Activated CD4-positive, CD25-positive, alpha-beta regulatory T cell treated with anti-CD3 and anti-CD28 coated beads, Interleukin-2, amount 50 U/mL, for 24 hours (primary cell): ENCODE results near the gene GRIFIN.
"Not testable (repeated sequence)": the region's sequence is repeated elsewhere in the genome, so short reads cannot be mapped to it uniquely, and the experiment has no call there.

Experiments
- ATAC-seq, 2 donors: fragments of 150-1000 bp; cut with Tn5 transposase; one replicate each; pipeline ENCODE4 v1.10.0; 2021; ENCODE audit warnings: mild to moderate bottlenecking in 1 of 2, moderate library complexity in 1 of 2

GRIFIN gene

DNA sequence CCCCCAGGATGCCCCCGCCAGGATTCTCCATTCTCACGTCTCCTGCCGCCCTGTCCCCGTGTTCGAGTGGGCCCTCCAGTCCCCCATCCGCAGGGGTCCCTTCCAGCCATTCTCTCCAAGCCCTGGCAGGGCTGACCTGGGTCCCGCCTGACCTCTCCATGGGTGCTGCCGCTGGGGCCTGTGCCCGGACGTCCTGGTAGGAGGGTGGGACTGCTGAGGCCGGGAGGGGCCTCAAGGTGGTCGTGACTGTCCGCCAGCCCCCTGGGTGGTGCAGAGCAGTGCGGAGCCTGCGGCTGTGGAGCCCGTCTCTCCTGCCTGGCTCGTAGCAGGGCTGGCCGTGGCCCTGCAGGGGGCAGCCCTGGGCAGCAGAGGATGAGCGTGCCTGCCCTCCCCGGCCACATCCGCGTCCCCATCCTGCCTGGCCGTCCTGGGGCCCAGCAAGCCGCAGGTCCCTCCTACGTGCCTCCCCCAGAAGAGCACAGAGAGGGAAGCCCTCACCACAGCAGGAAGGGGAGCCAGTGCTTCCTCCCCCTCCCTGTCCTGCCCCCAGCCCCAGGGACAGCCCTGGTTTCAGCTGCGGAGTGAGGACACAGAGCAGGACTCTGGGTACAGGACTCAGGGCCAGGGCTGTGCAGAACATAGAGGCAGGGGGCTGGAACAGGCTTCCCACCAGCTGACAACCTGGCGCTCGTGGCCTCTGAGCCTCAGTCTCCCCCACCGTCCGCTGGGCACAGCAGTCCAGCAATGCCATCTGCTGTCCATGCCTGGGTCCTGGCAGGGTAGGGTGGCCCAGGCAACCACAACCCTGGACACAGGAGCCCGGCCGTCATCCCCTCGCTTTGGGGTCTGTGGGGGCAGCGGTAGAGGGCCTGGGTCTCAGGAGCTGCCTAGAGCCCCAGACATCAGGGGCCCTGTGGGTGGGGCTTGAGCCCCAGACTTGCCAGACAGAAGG is 1.5 kb upstream of the GRIFIN start:
- ATAC-seq = peak; percentile 90 to 93

DNA sequence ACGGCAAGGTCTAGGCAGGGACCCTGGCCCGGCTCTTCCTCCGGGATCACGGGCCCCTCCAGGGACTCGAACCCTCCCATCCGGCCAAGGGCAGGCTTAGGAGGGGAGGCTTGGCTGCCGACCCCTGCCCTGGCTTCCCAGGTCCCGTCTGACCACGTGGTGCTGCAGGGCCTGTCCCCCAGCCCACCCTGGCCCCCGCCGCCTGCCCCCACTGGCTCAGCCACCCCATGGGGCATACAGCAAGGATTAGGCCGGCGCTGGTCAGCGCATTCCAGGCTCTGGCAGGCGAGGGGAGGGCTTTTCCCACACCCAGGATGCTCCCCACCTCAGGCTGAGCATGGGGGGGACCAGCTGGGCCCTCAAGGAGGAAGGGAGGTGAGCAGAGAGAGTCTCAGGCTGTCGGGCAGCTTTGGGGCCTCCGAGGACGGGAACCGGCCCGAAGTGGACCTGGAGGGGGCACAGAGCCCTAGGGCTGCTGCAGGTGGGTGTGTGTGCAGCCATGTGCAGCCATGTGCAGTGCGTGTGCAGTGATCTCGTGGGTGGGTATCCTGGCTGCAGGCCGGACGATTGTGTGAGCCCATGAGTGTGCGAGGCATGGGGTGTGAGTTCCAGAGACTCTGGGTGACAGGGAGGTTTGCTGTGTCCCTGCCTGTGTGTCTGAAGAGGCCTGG is 713 bp upstream of the GRIFIN start:
- ATAC-seq = no peak

DNA sequence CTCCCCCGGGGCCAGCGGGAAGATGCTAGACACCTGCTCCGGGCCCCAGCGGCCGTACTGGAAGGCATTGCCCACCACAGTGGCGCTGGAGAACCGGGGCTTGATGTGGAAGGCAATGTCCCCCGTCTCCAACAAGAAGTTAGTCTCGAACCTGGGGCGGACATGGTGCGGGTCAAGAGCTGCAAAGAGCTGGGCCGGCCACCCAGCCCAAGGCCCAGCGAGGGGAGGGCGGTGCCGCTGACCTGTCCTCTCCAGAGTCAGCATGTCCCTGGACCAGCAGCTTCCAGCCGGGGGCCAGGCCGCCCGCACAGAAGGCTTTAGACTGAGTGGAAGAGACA is 551 bp downstream of the GRIFIN start:
- ATAC-seq = no peak

DNA sequence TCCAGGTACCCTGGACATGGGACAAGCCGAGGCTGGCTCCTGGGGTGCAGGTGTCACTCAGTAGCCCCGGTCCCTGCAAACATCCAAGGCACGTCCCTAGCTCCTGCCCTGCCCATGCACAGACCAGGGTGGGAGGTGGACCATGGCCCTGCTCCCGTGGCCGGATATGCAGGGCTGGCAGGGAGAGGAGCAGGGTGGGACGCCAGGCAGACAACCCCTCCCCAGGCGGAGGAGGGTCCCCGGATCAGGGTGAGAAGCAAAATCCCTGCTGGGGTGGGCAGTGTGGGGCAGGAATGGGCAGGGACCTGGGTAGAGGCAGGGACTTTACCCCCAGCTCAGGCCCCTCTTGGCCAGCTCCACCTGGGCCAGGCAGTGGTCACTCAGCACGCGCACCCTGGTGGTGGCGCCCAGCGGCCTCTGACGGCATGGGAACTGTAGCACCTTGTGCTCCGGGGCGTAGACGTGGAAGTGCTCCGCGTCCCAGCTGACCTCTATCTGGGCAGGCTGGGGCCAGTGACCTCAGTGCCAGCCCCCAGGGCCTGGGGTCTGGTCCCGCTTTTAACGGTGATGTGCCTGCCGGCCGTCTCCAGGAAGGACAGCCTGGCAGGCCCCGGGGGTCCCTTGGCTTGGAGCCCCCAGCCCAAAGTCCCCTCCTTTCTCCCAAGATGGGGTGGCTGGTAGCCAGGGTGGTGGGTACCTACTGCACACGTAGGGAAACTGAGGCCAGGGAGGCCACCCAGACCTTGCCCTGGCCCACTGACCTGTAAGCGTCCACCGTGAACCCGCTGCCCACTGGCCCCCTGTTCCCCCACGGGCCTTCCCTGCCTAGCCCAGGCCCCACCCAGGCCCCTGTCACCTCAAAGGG is 1.2 kb downstream of the GRIFIN start:
- ATAC-seq = no peak

DNA sequence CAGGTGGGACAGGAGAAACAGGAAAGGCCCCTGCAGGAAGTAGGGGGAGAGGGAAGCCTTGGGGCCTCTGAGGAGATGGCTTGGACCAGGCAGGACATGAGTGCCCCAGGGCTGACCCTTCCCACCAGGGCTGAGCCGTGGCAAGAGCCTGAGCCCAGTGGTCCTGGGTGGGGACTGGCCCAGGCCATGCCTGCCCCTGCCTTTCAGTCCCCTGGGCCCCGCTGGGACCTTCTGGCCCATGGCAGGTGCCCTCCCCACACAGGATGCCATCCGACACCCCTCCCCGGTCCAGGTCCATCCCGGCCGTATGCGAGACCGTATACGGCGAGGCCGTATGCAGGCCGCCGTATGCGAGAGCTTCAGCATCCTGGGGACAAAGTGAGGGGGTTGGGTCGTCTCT is 2.0 kb downstream of the GRIFIN start:
- ATAC-seq = no peak

DNA sequence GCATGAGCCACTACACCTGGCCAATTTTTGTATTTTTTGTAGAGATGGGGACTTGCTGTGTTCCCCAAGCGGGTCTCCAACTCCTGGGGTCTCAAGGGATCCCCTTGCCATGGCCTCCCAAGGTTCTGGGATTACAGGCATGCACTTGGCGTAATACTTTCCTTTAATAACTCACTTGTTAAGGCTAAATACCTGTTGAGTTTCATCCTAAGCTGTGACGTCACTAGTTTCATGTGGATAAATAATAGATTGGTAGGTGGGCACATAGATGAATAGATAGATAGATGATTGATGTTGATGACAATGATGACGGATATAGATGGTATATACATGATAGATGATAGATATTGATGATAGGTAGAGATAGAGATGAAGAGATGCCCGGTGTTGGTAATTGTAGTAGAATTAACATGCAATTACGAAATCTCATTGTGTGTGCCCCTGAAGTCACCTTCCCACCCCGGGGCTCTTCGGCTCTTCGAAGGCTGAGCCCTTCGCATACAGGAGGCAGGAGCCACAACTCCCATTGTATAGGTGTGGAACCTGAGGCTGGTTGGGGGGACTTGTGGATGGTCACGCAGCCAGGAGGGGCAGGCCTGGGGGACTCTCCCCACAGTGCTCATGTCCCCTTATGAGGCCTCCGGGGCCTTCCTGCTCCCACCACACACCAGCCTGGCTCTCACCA is 2.6 kb downstream of the GRIFIN start:
- ATAC-seq = no peak

DNA sequence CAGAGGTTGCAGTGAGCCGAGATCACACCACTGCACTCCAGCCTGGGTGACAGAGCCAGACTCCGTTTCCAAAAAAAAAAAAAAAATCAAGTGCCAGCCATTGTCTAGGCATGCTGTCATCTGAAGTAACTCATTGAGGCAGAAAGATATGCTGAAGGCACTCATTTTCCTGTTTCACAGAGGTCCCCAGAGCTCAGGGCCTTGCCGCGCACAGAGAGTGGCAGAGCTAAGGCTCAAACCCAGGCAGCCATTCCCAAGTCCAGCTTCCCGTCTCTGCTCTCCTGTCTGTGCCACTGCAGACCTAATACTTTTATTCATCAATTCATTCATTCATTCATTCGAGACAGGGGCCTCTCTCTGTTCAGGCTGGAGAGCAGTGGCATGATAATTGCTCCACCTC is 3.5 kb downstream of the GRIFIN start:
- no peak for ATAC-seq

DNA sequence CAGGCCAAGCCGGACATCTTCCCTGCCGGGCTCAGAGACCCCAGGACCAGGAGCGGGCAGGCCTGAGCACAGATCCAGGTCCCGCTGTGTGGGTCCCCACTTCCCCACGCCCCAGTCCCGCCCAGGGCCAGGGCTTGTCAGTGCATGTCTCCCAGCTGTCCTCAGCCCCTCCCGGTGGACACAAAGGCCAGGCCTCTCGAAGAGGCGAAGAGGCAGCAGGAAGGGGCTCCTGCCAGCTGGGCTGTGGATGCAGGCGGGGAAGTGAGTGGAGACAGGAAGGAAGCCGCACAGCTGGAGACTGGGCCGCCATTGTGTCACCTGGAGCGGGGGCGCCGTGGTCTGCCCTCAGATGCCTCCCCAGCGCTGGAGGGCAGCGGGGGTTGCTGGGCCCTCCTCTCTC is 4.8 kb downstream of the GRIFIN start:
- no peak for ATAC-seq

DNA sequence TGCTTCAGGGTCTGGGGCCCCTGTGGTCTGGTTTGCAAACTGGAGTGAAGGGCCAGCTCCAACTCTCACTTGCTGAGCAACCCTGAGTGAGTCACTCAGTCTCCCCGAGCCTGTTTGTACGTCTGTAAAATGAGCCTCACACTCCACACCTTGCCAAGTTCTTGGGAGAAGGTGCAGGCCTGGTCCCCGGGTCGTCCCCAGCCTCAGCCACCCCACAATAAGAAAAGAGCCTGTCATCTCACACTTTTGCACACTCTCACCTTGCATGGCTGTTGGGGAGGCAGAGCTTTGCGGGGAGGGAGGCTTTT is 5.2 kb downstream of the GRIFIN start:
- ATAC-seq = no peak

DNA sequence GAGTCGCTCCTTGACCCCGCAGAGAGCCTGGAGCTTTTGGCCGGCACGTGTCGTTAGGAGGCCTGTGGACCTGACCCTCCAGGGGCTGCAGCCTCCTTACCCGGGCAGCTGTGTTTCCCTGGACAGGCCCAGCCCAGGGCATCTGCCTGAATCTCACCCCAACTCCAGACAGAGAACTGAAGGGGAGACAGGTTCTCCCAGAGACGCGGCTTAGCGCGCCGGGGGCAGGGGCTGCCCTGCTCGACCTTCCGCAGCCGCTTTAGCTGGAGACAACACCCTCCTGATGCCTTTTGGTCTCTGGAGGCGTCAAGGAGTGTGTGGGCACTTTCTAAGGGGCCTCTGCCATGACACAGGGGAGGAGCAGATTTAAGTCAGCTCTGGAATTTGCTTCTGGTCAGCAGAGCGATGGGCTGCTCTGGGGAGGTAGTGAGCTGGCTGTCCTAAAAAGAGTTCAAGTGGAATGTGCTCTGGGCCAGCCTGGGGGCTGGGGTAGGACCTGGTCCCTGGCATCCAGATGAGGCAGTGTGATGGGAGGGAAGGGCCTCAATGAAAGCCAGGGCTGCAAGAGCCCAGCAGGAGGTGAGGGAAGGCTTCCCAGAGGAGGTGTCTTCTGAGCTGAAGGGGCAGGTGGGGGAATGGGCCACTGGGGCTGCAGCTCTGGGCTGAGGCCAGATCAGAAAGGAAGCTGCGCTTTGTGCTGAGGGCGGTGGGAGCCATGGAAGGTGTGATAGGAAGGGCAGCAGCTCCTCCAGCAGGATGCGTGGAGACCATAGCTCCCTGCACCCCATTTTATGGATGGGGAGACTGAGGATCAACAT is 5.8 kb downstream of the GRIFIN start:
- no peak for ATAC-seq

DNA sequence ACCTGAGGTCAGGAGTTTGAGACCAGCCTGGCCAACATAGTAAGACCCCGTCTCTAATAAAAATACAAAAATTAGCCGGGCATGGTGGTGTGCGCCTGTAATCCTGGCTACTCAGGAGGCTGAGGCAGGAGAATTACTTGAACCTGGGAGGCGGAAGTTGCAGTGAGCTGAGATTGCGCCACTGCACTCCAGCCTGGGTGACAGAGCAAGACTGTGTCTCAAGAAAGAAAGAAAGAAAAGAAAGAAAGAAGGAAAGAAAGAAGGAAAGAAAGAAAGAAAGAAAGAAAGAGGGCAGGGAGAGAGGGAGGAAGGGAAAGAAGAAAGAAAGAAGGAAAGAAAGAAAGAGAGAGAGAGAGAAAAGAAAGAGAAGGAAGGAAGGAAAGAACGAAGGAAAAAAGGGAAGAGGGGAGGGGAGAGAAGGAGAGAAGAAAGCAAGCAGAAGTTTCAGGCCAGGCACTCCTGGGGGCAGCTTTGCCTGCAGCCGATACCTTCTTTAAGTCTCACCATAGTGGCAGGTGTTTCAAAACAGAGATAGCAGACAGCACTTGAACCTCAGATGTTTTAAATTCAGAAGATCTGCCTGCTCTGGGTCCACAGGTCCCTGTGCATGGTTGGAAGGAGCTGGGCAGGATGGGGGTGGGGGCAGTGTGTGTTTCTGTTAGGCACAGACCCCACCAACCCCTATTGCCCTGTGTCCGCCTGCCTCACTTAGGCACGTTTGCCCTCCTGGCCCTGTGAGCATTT is 6.6 kb downstream of the GRIFIN start:
- ATAC-seq = not testable (repeated sequence)

DNA sequence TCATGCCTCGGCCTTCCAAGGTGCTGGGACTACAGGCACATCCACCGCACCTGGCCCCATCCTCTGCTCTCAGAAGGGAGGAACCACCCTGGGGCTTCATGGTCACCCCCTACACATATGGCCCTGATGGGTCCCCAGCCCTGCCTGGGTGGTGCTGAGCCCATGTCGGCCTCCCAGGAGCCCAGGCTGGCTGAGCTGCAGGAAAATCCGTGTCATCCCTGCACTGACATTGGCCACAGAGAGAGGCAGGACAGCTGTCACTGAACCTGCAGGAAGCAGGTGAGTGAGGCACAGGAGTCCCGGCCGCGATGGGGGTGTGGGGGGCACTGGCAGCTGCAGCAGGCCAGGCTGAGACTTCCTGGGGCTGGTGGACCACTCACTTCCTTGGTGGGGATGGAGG is 8.0 kb downstream of the GRIFIN start:
- no peak for ATAC-seq

DNA sequence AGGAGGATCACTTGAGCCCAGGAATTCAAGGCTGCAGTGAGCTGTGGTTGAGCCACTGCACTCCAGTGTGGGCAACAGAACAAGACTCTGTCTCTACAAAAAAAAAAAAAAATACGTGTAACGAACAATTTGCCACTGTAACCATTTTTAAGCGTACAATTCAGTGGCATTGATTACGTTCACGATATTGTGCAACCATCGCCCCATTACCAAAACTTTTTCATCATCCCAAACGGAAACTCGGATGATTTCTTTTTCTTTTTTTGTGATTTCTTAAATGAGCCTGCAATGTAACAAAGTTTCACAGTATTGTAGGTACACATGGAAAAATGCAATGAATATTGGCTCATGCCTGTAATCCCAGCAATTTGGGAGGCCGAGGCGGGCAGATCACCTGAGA is 9.5 kb downstream of the GRIFIN start:
- ATAC-seq = no peak

DNA sequence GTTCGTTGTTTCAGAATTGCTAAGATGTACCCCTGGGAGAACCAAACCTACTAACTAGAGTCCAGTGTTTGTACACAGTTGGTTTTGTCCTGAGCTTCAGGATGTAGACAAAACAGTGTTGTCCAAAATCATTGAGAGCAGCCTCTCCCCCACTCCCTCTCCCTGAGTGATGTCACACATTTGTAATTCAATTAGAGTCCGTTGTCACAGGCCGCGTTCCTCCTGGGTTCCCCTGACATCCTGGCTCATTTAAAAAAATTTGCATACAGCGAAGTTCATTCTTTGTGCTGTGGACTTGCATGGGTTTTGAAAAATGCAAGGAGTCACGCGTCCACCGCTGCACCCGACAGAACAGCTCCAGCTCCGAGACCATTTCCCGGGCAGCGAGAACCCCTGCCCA is 10.3 kb downstream of the GRIFIN start:
- ATAC-seq = no peak

DNA sequence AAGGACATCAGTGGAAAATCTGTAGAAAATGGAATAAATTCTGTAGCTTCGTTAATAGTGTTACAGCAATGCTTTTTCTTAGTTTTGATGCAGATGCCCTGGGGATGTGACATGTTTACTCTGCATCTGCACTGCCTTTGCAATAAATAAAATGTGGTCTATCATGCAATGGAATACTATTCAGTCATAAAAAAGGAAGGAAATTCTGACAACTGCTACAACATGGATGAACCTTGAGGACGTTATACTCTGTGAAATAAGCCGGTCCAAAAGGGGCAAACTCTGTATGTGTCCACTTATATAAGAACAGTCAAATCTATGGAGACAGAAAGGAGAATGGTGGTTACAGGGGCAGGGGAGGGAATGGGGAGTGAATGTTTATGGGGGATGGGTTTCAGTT is 13.5 kb downstream of the GRIFIN start:
- no peak for ATAC-seq

DNA sequence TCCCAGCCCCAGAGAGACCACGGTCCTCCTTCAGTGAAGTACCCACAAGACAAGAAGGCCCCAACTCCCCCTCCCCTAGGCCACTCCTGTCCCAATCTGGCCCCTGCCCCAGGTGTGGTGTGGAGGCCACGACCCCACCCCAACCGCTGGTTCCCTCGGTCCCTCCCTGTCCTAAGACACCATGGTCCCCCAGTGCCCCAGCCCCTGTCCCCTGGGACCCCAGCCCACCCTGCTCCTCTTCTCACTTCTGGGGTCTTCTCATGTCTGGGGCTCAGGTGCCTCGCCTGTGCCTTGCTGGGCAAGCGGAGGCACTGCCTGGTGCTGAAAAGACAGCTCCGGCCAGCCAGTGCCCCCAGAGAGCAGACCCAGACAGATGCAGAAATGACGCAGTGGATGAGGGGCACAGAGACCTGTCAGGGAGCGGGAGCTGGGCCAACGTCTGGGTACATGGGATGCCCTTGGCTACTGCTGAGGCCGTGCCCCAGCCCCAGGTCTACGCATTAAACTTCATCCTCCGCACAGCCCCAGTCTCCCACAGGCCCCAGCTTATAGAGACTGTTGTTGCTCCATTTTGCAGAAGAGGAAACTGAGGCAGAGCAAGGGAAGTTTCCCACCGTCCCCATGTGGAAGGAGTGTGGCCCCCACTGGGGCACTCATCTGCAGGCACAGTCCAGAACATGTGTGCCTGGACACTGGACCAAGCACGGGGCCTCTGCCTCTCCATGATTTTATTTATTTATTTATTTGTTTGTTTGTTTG is 14.8 kb downstream of the GRIFIN start:
- no peak for ATAC-seq

DNA sequence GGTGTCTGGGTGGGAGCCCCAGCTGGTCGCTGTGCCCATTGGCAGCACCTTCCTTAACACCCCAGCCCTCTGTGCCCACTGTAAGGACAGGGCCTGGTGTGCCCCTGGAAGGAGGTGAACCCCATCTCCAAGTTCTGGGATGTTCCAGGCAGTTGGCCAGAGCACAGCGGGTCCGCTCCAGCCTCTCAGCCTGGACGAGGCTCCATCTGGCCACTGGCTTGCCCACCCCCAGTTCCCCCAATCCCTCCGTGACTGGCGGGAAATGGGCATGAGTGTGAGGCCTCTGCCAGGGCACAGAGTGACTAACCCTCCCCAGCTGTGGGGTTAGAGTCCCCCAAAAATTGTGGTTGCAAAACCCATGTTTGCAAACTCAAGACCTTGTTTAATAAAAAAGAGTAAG is 15.6 kb downstream of the GRIFIN start:
- ATAC-seq = no peak

DNA sequence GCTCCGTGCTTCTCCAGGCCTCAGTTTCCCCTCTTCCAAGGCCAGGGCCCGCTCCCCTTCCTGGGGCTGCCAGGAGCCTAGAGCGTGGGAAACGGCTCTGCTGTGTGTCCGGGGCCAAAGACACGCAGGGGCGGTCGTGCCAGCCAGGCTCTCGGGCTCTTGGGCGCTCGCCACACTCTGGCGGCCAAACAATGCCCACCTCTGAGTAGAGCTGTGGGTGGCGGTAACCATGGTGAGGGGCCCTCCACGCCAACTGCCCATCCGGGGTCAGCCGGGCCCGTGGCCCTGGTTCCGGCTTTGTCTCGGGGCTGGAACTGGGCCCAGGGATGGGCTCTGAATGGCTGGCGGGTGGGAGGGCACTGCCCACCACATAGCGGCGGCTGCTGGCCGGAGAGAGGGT is 16.0 kb downstream of the GRIFIN start:
- no peak for ATAC-seq

DNA sequence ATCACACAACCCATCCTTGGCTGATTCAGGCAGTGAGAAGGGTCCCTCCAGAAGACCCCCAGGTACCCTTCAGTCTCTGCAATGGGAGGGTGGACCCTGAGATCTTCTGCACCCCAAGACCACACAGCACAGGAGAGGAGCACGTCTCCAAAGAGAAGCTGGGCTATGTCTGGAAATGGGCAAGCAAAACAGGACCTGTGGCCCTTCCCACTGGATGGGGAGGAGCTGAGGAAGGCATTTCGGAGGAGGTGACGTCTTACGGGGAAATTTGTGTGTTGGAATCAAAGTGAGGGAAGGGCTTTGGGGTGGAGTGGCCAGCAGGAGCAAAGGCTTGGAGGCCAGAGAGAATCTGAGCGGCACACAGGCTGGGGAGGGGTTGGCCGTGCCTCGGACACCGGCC is 16.5 kb downstream of the GRIFIN start:
- no peak for ATAC-seq

DNA sequence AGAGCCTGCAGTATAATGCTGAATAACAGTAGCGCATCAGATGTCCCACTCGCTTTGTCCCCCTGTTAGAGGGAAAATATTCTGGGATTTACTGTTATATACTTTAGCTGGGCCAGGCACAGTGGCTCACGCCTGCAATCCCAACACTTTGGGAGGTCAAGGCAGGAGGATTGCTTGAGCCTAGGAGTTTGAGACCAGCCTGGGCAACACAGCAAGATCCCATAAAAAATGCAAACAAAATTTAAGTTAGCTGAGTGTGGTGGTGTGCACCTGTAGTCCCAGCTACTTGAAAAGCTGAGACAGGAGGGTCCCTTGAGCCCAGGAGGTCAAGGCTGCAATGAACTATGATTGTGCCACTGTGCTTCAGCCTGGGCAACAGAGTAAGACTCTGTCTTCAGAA is 22.3 kb downstream of the GRIFIN start:
- ATAC-seq = not testable (repeated sequence)
